GM12875 (cell line): ENCODE results near the gene NAPB.

Experiments
- H3K4me3 ChIP-seq: one replicate; pipeline ENCODE4 v1.5.1; 2011; ENCODE audit warnings: low read depth, low read length, control low read depth
- TF ChIP-seq, protein P1 (sequence below): IDR thresholded peaks from 2 replicates; pipeline ENCODE4 v1.5.1; 2011; ENCODE audit warnings: low read depth, mild to moderate bottlenecking, control low read depth, inconsistent platforms, low read length, moderate library complexity, borderline replicate concordance; ENCODE audit not compliant: insufficient read depth

The NAPB gene

DNA sequence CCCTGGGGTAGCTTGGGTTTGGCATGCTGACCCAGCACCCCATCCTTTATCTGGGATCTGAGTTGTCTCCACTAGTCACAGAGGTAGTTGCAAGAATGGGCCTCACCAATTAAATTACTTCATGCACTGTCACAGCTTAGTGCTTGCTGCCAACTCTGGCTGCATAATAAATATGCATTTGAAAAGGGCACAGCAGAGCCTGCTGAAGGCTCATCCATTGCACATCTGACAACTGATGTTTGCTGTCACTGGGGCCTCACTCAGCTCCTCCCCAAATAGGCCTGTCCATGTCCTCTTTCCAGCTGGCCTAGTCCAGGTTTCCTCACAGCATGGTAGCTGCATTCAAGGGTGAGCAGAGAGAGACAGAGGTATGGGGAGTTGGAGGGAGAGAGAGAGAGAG lies 84.0 kb downstream of the NAPB start:
- no peak overlapping the region for H3K4me3 ChIP-seq
- TF ChIP-seq, protein P1, sequence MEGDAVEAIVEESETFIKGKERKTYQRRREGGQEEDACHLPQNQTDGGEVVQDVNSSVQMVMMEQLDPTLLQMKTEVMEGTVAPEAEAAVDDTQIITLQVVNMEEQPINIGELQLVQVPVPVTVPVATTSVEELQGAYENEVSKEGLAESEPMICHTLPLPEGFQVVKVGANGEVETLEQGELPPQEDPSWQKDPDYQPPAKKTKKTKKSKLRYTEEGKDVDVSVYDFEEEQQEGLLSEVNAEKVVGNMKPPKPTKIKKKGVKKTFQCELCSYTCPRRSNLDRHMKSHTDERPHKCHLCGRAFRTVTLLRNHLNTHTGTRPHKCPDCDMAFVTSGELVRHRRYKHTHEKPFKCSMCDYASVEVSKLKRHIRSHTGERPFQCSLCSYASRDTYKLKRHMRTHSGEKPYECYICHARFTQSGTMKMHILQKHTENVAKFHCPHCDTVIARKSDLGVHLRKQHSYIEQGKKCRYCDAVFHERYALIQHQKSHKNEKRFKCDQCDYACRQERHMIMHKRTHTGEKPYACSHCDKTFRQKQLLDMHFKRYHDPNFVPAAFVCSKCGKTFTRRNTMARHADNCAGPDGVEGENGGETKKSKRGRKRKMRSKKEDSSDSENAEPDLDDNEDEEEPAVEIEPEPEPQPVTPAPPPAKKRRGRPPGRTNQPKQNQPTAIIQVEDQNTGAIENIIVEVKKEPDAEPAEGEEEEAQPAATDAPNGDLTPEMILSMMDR, result no peak

DNA sequence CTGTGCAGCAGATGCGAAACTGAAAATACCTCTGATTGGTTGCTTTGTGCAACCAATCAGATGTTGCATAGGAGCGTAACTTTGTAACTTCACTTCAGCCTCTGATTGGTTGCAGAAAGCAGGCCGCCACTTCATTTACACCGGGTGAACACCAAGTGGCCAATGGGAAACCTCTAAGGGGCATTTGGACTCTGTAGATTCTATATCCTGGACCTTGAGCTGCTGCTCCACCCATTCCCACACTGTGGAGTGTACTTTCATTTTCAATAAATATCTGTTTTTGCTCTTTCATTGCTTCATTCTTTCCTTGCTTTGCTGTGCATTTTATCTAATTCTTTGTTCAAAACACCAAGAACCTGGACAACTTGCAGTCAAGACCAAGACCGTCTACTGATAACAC lies 84.8 kb downstream of the NAPB start:
- H3K4me3 ChIP-seq, result no peak overlapping the region
- TF ChIP-seq, protein P1, result no peak

DNA sequence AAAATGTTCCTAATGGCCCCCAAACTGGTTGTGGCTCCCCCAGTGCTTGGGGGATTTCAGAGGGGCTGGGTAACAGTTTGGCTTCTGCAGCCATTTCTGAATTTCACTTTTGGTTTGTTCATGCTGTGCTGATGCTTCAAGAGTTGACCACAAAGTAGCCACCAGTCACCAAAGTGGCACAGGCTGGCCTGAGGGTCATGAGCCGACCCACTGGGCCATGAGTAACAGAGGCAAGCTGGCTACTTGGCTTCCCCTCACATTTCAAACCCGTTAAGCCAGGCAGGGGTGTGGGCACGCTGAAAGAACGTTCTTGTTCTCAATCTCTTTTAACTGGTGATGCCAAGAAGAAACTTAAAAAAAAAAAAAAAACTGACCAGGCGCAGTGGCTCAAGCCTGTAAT lies 85.8 kb downstream of the NAPB start:
- no peak overlapping the region for H3K4me3 ChIP-seq
- TF ChIP-seq, protein P1, result no peak

DNA sequence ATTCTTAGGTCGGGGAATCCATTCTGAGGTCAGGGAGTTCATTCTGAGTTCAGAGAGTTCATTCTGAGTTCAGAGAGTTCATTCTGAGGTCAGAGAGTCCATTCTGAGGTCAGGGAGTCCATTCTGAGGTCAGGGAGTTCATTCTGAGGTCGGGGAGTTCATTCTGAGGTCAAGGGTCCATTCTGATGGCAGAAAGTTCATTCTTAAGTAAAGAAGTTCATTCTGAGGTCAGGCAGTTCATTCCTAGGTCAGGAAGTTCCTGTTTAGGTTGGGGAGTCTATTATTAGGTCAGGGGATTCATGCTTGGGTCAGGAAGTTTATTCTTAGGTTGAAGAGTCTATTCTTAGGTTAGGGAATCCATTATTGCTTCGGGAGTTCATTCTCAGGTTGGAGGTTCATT lies 87.2 kb downstream of the NAPB start:
- H3K4me3 ChIP-seq, result no peak overlapping the region
- TF ChIP-seq, protein P1, result no peak

DNA sequence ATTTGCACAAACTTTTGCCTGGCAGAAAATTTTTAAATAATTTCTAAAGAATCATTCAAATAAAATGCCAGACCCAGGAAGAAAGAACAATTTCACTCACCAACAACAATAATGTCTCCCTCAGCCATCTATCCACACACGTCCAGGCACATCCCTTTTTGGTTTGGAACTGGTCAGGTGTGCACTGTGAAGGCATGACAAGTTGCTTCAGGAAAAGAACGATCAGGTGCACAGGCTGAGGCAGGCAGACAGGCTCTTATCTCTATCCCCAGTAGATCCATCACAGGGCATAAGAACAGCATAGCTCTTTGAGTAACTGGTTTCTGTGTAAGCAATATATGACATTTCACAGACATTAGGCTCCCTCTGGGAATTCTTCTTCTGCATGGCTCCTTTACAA lies 88.8 kb downstream of the NAPB start:
- TF ChIP-seq, protein P1, result no peak
- H3K4me3 ChIP-seq, result no peak overlapping the region

DNA sequence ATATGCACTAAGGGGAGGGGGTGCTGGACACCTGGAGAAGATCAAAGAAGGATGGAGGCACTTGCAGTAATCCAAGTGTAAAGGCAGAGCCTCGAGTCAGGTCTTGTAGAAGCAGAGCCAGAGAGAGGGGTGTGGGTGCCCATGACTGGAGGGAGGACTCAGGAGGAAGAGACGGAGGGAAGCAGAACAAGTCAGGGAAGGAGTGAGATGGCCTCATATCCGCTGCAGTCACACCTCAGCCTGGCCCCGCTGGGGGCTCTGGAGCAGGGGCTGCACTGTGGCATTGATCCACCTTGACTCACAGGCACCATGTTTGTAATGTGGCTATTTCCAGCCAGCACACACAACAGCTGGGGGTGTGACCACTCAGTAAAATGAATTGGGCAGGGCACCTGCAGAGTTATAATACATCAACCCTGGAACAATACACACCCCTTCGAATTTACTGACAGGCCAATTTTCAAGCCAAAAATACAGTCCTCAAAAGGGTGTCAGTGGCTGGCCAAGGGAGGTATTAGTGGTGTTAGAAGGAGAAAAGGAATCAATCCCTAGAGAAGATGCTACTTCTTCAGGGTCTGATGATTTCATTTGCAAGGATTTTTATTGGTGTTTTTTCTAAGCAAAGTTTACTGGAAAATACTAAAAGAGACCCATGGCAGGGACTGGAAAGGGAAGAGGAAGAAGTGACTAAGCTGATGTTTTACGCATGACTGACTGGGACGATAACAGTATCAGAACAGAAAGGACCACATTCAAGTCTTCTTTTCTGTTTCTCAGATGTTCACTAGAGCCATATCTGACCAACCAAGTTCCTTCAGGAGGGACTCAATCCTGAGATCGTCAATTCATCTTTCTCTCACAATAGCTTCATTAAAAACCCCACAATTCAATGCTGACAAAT lies 89.6 kb downstream of the NAPB start:
- no peak overlapping the region for H3K4me3 ChIP-seq
- TF ChIP-seq, protein P1, result no peak
